ENCODE measurements around the gene KLHL14. TPM values are rescaled to one million over a fixed set of nuclear protein-coding genes. Genes with fewer than 3 reads are reported as not detected.

KLHL14 gene
- total RNA-seq, 2 donors from 2014 or later: not detected

DNA sequence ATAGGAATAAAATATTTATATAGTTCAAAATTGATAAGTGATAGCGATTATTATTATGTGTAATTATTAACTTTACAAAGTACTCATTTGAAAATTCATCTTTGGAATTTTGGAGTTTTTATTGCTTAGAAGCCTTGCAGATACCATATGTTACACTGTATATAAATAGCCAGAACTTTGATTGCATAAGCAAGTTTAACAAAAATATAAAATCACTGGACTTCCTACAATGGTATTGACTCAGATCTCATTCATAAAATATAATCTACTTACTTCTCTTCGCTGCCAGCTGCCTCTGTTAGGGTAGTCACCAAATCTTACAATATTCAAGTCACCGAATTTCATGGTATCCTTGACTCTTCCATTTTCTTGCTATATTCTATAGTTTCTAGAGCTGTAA is 22.5 kb downstream of the KLHL14 start:
- Histone ChIP-seq H3K4me3 (no peak overlapping the region), H3K27ac (no peak overlapping the region), H3K4me1 (no peaks in the 10 kb centered on the region), H3K27me3 (no peaks in the 10 kb centered on the region), H3K9me3 (no peaks in the 10 kb centered on the region), H3K36me3 (replicated peaks in 1 of 2; ENCODE audit: insufficient read depth in 1 of 2, low read depth in 2 of 2) (no peaks in the 10 kb centered on the region)
- WGBS, 2 donors: 63 to 76% methylated on average over 3 of the region's 3 CpGs
- no peak for DNase-seq
- no peak for ATAC-seq
- TF ChIP-seq, protein P1, sequence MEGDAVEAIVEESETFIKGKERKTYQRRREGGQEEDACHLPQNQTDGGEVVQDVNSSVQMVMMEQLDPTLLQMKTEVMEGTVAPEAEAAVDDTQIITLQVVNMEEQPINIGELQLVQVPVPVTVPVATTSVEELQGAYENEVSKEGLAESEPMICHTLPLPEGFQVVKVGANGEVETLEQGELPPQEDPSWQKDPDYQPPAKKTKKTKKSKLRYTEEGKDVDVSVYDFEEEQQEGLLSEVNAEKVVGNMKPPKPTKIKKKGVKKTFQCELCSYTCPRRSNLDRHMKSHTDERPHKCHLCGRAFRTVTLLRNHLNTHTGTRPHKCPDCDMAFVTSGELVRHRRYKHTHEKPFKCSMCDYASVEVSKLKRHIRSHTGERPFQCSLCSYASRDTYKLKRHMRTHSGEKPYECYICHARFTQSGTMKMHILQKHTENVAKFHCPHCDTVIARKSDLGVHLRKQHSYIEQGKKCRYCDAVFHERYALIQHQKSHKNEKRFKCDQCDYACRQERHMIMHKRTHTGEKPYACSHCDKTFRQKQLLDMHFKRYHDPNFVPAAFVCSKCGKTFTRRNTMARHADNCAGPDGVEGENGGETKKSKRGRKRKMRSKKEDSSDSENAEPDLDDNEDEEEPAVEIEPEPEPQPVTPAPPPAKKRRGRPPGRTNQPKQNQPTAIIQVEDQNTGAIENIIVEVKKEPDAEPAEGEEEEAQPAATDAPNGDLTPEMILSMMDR (IDR thresholded peaks at IDR 0.05): no peak
- no peak for TF ChIP-seq POLR2A (IDR thresholded peaks at IDR 0.05)
- intact Hi-C loops (cut with DNase I): no loop called here

DNA sequence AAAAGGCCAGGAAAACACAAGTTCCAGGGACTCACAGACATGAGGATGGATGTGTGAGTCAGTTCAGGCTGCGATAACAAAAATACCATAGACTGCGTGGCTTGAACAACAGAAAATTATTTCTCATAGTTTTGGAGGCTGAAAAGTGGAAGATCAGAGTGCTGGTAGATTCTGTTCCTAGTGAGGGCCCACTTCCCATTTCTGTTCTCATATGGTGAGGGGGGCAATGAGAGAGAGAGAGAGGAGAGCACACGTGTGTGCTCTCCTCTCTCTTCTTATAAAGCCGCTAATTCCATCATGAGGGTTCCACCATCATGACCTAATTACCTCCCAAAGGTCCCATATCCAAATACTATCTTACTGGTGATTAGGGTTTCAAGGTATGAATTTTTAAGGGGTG is 23.0 kb downstream of the KLHL14 start:
- Histone ChIP-seq H3K36me3 (replicated peaks in 1 of 2; ENCODE audit: insufficient read depth in 1 of 2, low read depth in 2 of 2) (no peaks in the 10 kb centered on the region), H3K4me1 (no peaks in the 10 kb centered on the region), H3K9me3 (no peaks in the 10 kb centered on the region), H3K27ac (no peak overlapping the region), H3K27me3 (no peaks in the 10 kb centered on the region), H3K4me3 (no peak overlapping the region)
- DNase-seq (no peak), ATAC-seq (no peak)
- TF ChIP-seq, protein P1 (IDR thresholded peaks at IDR 0.05): no peak
- TF ChIP-seq POLR2A (IDR thresholded peaks at IDR 0.05): no peak
- 65 to 84% methylated on average over 4 of the region's 4 CpGs for WGBS, 2 donors
- intact Hi-C loops (cut with DNase I): no loop called here

DNA sequence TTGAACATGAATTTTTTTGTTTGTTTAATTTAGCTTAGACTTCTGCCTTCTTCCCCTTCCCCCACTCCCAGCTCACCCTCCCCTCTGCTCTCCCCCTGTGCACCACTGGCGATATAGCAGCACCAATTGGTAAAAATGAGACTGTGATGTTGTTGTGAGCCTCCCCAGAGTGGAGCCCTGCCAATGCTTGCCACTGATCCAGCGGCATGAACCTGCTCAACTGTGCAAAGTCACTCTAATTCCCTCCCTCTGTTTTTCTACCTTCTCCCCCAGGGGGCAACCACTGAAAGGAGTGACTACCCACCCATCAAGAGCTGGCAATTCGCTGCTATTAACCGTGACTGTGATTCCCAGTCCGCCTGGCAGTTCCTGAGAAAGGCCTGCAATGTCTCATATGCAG is 30.2 kb downstream of the KLHL14 start:
- Histone ChIP-seq H3K27me3 (no peaks in the 10 kb centered on the region), H3K4me1 (no peaks in the 10 kb centered on the region), H3K36me3 (replicated peaks in 1 of 2; ENCODE audit: insufficient read depth in 1 of 2, low read depth in 2 of 2) (no peaks in the 10 kb centered on the region), H3K4me3 (no peak overlapping the region), H3K27ac (no peak overlapping the region), H3K9me3 (no peaks in the 10 kb centered on the region)
- WGBS, 2 donors: 47 to 54% methylated on average over 5 of the region's 5 CpGs
- intact Hi-C loops (cut with DNase I): no loop called here
- TF ChIP-seq, protein P1 (IDR thresholded peaks at IDR 0.05): no peak
- no peak for TF ChIP-seq POLR2A (IDR thresholded peaks at IDR 0.05)
- no peak for ATAC-seq
- no peak for DNase-seq

DNA sequence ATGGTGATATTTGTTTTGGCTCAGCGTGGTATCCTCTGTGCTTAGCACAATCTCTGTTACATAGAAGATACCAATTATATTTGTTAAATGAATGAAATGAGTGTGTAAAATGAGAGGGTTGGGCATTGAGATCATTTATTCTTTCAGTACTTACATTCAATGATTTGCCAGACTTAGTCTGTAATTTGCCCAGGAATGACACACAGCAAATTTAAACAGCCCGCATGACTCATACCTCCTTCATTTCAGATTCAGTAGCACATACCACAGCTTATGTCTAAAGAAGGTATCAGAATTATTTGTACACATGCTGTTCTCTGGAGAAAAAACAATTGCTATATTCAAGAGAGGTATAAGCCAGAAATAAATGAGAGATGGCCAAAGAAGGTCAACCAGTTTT is 37.0 kb downstream of the KLHL14 start:
- H3K4me1 ChIP-seq: no peaks in the 10 kb centered on the region
- no peaks in the 10 kb centered on the region for H3K36me3 ChIP-seq (replicated peaks in 1 of 2; ENCODE audit: insufficient read depth in 1 of 2, low read depth in 2 of 2)
- TF ChIP-seq POLR2A (IDR thresholded peaks at IDR 0.05): no peak
- TF ChIP-seq, protein P1 (IDR thresholded peaks at IDR 0.05): no peak
- WGBS, 2 donors: 42 to 51% methylated on average over 2 of the region's 2 CpGs
- no peak overlapping the region for H3K27ac ChIP-seq
- H3K27me3 ChIP-seq: no peaks in the 10 kb centered on the region
- H3K4me3 ChIP-seq: no peak overlapping the region
- H3K9me3 ChIP-seq: no peaks in the 10 kb centered on the region
- intact Hi-C loops (cut with DNase I): no loop called here
- DNase-seq (no peak), ATAC-seq (no peak)

DNA sequence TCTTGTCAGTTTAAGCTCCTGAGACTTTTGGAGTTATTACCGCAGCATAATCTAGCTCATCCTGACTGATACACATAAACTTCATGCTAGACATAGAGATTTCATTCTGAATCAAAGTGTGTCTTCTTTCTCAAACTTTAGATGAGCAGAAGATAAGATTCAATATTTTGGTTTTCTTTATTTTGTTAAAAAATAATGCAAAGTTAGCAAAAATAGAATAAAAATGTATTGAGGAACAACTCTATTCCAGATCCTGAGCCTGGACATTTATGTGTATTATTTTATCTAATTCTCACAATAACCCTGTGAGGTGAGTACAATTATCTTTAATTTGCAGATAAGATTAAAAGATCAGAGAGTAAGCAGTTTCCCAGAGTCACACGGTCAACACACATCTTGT is 38.4 kb downstream of the KLHL14 start:
- WGBS, 2 donors: 84 to 86% methylated on average over 2 of the region's 2 CpGs
- TF ChIP-seq, protein P1 (IDR thresholded peaks at IDR 0.05): no peak
- no peak for TF ChIP-seq POLR2A (IDR thresholded peaks at IDR 0.05)
- intact Hi-C loops (cut with DNase I): no loop called here

More for the DNA sequence above, 38.4 kb downstream of the KLHL14 start:
- Histone ChIP-seq H3K27me3 (no peaks in the 10 kb centered on the region), H3K36me3 (replicated peaks in 1 of 2; ENCODE audit: insufficient read depth in 1 of 2, low read depth in 2 of 2) (no peaks in the 10 kb centered on the region), H3K4me3 (no peak overlapping the region), H3K9me3 (no peaks in the 10 kb centered on the region), H3K27ac (no peak overlapping the region), H3K4me1 (no peaks in the 10 kb centered on the region)
- no peak for DNase-seq
- ATAC-seq: no peak

All from body of pancreas (tissue), 4 donors.